ENCODE results near the gene EEF1AKMT3.

DNA sequence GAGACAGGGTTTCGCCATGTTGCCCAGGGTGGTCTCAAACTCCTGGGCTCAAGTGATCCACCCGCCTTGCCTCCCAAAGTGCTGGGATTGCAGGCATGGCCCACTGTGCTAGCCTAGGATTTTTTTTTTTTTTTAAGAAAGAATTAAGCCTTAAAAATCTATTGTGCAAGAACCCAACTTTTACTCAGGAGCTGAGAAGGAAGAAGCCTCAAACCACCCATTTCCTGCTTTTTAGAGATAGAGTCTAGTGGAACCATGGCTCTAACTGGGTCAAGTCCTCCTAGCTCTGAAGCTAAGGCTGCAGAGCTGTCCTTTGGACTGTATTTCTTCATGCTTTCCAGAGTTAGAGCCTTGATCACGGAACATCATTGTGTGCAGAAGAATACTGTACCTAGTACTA lies 8.8 kb downstream of the EEF1AKMT3 start:
- TF ChIP-seq, protein P1, sequence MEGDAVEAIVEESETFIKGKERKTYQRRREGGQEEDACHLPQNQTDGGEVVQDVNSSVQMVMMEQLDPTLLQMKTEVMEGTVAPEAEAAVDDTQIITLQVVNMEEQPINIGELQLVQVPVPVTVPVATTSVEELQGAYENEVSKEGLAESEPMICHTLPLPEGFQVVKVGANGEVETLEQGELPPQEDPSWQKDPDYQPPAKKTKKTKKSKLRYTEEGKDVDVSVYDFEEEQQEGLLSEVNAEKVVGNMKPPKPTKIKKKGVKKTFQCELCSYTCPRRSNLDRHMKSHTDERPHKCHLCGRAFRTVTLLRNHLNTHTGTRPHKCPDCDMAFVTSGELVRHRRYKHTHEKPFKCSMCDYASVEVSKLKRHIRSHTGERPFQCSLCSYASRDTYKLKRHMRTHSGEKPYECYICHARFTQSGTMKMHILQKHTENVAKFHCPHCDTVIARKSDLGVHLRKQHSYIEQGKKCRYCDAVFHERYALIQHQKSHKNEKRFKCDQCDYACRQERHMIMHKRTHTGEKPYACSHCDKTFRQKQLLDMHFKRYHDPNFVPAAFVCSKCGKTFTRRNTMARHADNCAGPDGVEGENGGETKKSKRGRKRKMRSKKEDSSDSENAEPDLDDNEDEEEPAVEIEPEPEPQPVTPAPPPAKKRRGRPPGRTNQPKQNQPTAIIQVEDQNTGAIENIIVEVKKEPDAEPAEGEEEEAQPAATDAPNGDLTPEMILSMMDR (conservative IDR thresholded peaks at IDR 0.05), result no peak
- TF ChIP-seq ZFX (IDR thresholded peaks at IDR 0.05), result no peak
